Stimulated activated CD4-positive, alpha-beta T cell treated with anti-CD3 and anti-CD28 coated beads, Interleukin-1b, Interleukin-23, amount 100 ng/mL, for 48 hours (primary cell): Measurements from ENCODE around the gene RPL38.

Experiments used
- DNase-seq: peaks from one replicate; pipeline ENCODE4 v3.0.0-alpha.2; 2020

RPL38 gene

DNA sequence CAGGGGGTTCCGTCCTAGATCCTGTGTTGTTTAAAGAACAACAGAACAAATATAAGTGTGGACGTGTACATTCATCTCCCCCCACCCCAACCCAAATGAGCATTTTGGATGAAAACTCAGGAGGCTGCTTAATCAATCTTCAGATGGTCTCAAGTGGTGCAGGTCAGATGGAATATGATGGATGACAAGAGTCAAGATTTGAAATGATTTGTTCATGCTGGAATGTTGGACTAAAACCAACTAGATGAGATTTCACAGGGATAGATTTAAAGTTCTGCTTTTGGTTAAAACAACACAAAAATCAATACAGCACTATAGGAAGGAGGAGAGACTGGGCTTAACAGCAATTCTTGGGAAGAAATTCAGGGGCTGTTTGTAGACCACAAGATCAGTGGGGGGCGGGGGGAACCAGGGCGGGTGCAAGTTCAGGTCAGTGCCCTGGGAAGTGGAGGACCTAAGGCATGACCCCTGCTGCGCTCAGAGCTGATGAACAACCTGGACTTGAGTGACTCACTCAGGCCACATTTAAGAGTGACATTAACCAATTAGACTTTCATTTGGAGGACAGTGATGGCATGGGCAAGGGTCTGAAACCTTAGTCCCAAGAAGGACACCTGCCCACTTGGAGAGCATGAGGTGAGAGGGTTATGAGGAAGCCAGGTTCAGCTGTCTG, 25.0 kb downstream of the RPL38 start:
- no peak for DNase-seq

DNA sequence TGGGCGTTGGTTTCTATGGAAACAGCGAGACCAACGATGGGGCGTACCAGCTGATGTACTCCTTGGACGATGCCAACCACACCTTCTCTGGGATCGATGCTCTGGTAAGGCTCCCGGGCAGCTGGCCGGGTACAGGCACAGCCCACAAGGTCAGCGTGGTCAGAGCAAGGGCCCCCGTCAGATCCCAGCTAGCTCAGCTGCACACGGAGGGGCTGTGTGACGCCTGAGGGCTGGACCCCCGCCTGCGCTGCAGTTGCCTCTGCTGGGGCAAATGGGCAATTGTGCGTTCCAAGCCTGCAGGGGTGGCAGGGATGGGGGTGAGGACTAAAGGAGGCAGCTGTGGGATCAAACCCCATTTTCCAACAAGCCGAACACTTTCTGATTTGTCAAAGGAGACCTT, 27.4 kb downstream of the RPL38 start:
- DNase-seq = no peak

DNA sequence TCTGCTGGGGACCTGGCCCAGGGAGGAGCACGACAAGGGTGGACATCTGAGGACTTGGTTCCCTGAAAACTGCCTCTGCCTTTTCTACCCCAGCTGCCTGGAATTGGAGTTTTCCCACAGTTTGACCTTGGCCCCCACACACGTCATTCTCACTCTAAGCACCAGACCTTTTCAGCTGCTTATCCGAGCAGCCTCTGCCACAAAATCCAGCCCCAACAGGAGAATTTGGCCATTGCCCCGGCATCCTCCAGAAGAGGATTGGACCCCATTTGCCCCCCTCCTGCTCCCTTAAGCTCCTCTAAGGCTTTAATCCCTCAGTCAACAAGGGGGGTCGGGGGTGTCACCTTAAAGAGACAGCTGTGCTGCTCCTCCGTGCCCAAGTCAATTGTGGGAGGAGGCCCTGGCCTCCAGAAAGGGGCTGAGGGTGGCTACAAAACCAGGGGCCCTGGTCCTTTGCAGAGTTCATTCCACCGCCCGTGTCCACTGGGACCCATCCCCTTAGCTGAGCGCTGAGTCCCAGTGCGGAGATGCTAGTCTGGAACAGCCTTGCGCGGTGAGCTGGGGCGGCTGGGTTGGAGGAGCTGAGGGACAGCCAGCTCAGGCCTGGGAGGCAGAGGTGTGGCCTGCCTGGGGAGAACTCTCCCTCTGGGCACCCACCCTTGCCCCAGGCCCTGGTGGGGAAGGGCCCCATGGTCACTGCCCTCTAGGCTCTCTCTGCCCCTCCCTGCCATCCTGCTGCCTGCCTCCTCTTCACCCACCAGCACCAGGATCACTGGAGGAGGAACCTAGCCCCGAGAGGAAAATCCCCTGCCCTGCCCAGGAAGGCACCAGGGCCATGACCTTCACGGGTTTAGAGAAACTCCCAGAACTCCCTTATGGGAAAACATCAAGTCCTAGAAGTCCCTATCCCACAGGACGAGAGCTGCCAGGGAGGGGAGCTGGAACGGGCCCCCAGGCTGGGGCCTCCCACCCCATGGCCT, 28.7 kb downstream of the RPL38 start:
- DNase-seq = no peak

DNA sequence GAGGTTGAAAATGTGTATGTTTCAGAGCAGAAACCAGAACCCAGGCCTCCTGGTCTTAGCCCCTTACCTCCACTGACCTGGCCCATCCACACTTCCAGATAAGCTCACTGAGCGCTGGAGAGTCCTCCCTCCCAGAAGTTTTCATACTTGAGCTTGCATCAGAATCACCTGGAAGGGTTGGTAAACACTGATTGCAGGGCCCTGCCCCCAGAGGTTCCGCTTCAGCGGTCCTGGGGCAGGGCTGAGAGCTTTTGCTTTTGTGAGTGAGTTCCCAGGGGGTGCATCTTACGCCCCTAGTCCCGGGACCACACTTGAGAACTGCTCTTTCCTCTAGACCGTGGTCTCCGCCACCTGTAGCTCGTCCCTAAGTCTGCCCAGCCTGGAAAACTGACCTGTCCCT, 30.5 kb downstream of the RPL38 start:
- no peak for DNase-seq

DNA sequence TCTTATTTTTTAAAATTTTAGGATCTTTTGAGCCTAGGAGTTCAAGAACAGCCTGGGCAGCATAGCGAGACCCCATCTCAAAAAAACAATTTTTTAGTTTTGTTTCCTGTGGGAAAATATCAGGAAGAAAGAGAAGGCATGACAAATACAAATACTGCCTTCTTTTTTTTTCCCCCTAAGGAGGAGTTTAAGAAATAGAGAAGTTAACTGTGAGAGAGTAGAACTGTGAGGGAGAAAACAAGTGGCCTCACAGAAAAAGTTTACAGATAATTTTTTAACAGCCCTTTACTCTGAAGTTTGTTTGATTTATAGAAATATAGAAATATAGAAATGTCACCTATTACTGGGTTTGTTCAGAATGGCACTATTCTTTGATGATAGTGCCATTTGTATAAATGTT, 31.0 kb downstream of the RPL38 start:
- no peak for DNase-seq

DNA sequence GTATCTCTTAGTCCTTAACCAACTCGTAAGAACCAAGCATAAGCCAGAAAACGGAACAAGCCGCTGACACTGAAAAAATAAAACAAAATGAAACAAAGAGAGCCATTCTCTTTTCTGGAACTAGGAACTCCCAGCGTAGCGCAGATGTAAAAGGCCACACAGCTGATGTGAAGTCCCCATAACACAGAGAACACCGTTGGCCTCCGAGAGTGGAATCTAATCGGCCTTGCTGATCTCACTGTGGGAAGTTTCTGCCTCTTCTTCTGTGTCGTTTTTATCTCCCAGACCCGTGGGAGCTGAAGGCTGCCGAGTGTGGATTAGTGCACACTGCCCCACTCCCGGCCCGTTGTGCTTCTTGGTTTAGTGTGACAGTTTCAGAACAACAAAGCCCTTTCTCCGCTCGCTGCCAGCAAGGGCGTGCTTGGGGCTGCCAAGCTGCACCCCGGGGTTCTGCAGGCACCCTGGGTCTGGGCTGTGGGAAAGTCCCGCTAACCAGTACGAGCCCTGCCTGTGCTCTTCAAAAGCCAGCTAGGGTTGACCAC, 31.6 kb downstream of the RPL38 start:
- no peak for DNase-seq

DNA sequence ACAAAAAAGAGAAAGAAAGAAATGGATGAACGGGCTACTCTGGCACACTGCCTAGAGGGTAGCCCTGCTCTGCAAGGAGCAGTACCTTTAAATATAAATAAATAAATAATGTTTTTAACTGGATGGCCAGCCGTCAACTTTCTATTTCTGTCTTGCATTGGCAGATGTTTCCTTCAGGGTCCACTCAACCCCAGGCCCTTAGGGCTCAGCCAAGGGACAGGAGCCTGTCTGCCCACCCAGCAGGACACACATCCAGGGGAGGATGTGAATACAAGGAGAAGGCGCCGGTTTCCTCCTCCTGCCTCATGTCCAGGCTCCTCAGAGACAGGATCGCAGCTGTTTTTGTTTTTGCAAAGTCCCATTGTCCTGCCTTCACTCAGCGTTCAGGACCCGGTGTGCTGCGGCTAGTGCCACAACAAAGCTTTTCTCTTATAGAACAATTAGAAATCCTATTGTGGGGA, 32.5 kb downstream of the RPL38 start:
- DNase-seq = no peak

DNA sequence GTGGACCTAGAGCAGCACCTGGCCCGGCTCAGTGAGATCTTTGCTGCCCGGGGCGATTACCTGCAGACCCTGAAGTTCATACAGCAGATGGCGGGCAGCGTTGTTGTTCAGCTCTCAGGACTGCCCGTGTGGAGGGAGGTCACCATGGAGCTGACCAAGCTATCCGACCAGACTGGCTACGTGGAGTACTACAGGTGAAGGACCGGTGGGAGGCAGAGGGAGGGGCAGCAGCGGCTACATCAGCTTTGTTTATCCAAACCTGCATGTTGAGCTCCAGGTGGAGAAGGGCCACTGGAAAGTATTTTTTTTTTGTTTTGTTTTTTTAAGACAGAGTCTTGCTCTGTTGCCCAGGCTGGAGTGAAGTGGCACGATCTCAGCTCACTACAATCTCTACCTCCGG, 33.8 kb downstream of the RPL38 start:
- DNase-seq = no peak

DNA sequence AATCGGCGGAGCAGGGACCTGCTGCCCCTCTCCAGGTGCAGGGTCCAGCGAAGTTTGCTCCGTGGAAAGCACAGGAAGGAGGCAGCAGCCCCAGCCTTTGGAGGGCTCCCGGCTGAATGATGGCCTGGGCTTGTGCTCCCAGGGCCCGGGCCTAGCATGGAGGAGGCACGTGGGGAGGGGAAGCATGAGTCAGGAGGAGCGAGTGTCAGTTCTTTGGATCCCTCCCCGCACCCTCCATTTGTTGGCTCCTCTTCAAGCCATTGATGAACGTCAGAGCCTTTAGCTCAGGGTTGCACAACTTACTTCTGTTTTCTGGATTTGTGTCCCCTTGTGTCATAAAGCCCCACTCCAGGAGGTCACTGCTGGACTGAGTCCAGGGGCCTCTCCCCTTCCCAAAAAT, 35.7 kb downstream of the RPL38 start:
- DNase-seq = no peak

DNA sequence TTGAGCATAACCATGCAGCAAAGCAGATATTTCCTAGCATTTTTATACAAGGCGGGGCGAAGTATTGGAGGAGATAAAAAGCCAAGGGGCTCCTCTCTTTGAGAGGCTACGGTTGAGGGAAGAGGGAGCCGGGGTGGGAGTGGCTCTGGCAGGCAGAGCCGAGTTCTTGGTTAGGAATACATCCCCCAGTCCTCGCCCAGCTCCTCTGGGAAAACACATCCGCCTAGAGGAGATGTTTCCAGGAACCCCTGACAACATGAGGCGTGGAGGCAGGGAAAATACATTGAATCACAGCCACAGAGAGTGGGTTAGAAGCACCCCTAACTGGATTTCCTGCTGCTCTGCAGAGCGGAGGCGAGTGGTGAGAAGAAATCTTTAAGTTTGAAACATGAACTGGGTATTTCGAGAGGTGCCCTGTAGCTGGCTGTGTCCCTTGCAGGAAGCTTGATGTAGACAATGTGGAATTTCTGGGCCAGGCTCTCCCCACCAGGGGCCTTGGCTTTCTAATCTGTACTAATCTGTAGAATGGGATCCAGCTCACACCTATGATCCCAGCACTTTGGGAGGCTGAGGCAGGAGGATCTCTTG, 37.2 kb downstream of the RPL38 start:
- DNase-seq = no peak

DNA sequence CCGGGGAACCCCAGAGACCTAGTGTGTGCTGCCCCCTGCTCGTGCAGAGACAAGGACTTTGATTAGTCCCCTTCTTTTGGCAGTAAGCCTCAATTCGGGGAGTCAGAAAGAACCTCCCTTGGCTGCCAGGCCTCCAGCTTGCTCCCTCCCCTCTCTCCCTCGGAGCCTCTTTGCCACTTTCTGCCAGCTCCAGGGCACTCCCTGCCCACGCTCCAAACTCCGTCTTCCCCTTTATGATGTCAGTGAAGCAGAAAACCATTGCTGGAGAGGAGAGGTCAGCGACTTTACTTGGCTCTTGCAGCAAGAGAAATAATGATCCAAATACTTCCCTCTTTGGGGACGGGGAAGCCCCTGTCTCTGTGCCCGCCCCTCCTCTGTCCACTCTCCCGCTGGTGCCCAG, 38.0 kb downstream of the RPL38 start:
- DNase-seq = no peak

DNA sequence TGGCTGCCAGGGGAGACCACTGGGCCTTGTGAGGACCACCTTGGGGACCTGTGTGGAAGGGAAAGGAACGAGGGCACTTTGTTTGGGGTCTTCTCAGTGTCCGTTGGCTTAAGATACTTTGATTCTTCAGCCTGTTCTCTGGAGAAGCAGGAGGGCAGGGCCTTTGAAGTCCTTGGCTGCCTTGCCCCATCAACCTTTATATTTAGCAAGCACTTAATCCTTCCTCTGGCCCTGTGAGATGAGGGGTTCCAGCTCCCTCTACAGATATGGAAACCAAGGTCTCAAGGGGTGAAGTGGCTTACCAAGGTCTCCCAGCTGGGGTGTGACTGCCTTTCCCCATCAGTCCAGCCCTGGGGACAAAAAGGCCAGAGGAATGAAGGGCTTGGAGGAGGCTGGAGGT, 38.4 kb downstream of the RPL38 start:
- DNase-seq = no peak

DNA sequence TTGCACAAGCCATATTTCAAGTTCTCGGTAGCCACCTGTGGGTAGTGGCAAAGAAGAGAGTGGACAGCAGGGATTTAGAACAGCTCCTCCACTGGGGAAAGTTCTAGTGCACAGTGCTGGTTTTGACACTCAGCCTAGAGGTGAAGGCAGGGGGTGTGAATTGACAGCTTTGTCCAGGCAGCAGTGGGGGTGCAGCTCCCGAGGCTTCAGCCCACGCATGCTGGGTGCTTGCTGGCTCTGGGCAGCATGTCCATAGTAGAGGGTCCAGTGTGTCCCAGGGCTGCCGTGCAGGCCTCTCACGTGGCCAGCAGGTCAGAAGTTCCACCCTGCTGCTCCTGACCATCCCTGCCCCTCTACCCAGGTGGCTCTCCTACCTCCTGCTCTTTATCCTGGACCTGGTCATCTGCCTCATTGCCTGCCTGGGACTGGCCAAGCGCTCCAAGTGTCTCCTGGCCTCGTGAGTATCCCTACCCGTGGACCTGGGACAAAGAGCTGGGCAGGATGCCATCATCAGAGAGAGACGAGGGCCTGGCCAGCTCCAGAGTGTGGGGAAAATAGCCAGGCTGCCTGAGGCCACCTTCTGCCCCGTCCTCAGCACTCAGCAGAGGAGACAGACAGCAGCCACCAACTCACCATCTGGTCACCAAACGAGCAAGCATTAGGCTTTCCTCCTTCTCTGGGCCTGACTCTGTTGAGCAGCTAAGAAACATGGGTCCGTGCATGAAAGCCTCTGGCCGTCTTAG, 39.7 kb downstream of the RPL38 start:
- DNase-seq = no peak

DNA sequence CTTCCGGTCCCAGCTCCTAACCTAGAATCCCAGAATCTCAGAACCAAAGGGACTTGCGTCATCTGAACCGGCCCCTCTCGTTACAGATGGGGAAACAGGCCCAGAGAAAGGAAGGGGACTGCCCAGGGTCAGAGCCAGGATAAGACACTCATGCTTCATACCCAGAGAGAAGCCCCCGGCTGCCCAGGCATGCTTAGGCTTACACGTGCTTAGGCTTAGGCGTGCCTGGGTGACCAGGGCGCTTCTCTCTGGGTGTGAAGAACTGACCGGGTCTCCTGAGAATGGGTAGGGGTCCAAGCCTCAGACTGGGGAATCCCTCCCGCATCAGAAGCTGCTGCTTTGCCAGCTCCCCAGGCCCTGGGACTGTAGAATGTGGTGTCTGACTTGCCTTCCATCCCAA, 40.6 kb downstream of the RPL38 start:
- no peak for DNase-seq

DNA sequence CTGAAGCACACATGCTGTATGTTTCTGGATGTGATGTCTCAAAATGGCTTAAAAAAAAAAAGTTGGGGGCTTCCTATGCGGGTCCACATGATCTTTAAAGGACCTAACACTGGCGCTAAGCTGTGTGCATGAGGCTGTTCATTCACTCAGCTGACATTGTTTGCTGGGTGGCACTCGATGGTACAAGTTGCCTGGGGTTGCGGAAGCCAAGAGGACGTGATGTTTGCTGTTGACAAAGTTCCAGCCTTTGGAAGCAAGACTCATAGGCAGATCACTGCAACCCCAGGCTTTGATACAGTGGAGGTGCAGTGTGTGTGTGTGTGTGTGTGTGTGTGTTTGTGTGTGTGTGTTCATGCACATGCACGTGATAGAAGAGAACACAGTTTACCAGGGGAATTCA, 41.1 kb downstream of the RPL38 start:
- no peak for DNase-seq

DNA sequence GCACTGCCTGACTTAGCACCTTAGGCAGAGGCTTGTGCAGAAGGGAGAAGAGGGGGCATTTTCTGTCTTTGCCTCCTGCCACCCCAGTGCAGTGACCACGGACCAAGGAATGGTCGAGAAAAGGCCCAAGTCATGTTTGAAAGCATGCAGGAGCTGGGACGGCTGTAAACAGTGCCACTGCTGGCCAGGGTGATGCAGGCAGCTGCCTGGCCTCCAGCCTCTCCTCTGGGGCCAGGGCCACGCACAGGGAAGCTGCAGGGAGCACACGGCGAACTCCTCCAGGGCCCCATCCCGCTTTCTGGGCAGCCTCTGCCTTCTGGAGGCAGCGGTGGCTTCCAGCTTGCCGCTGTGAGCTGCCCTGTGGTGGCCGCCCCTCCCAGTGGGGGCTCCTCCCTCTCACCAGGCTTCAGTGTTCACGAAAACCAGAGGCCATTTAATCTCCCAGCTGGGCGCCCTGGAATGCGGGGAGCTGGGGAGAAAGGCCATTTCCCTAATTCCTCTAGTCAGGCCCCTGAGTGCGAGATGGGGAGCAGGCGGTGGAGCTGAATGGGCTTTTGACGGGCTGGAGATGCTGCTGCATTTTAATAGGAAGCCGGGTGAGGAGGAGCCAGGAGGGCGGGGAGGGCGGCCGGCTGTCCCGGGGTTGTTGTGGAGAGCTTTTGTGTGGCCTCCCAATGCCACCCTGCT, 41.8 kb downstream of the RPL38 start:
- DNase-seq = no peak

DNA sequence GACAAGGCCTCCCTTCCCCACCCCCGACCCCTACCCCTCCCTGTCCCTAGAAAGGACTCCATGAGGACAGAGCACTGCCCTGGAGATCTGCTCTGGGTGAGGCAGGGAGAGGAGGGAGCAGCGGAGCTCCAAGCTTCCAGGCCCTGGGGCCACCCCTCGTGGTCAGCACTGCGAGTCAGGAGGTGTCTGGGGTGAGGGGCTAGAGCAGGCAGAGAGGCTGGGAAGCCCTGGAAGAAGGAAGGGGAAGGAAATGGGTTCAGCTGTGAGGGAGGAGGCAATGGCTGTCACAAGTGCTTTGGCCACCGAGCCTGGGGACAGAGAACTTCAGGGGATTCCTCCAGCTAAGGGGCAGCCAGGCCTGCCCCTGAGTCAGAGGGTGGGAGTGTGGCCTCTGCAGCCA, 42.4 kb downstream of the RPL38 start:
- DNase-seq = no peak

DNA sequence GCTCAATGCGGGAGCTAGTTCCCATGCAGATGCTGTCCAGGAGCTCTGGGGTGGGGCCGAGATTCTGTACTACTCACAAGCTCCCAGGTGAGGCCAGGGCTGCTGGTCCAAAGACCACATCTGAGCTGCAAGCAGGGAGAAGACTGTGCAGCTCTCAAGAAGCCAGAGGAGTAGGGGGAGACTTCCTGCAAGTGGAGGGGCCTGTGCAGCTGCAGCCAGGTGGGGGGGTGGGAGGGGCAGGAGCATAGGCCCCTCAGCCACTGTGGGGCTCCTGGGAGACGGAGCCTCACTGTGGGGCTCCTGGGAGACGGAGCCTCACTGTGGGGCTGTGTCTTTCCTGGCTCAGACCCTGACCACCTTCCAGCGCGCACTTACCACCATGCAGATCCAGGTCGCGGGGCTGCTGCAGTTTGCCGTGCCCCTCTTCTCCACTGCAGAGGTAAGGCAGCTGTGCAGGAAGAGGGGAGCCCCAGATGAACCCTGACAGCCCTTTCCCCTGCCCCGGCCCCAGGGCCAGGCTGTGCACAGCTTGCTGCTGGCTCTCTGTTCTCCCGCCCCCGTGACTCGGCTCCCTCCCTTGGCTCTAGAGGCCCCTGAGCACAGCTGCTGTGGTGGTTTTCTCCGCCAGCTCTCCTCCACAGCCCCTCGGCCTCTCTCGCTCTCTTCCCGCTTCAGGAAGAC, 46.3 kb downstream of the RPL38 start:
- DNase-seq = no peak

DNA sequence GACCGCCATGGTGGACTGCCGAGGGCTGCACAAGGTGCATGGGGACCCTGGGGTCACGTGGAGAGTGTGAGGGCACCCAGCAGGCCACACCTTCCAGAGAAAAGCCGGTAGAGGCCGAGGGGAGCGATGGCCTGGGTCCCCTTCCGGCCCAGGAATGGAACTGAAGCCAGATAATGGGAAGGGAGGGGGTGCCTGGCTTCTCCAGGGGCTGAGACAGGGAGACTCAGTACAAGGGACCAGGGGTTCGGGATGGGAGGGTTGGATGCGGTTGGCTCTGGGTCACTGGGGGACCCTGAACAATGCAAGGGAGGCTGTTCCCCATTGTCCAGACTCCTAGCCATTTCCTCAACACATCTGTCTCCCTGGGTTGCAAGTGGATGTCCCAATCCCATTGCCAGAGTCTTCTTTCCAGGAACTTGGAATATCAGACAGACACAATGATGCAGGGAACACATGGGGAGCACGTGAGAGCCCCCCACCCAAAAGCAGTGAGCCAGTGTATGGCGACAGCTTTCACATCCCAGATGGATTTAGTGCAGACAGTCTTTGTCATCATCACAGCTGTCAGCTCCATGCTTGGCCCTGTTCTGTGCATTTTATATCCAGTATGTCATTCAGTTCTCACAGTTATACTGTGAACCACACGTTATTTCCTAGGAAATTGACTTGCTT, 47.0 kb downstream of the RPL38 start:
- DNase-seq = no peak

DNA sequence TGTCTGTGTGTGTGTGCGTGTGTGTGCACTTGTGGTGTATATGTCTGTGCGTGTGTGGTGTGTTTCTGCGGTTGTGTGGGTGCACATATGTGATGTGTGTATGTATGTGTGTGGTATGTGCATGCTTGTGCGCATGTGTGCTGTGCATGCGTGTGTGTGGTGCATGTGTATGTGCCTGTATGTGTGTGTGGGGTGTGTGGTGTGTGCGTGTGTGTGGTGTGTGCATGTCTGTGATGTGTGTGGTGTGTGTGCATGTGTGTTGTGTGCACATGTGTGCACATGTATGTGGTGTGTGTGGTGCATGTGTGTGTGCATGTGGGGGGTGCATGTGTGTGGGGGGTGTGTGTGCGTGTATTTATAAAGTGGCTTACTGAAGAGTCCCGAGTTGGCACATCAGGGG, 47.6 kb downstream of the RPL38 start:
- no peak for DNase-seq

DNA sequence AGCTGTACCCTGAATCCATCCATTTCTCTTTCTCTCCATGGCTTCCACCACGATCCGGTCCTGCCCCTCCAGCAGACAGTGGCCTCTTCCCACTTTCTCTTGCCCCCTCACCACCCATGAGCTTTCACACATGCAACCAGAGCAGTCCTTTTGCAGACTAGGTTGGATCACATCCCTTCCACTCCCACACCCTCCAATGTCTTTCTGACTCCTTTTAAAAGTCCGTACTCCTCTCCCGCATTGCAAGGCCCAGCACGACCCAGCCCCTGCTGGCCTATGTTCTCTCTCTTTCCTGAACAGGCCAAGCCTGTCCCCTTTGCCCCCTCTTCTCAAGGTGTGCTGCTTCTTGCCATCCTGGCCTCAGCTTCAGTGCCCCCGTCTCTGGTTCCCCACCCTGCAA, 48.1 kb downstream of the RPL38 start:
- DNase-seq = no peak
